Endothelial cell of umbilical vein (primary cell): ENCODE measurements around the gene DRD4. TPM values are rescaled to one million over a fixed set of nuclear protein-coding genes. Genes with fewer than 3 reads are reported as not detected.

Experiments used
- BruUV-seq: library from RNA; stranded (reverse); fragments of 400-500 nt; replicated peaks from 2 replicates; lab custom pipeline; 2021; lab: Mats Ljungman, UMichigan
- CTCF ChIA-PET: fragments of 300-600, 350-600 bp; sonication (Branson Sonifier 250); formaldehyde crosslinking; loops from one replicate; lab custom pipeline; 2021; ENCODE audit warnings: antibody characterized with exemption, inconsistent platforms; lab: Charles Lee
- POLR2A ChIA-PET: fragments of 300-600, 350-600 bp; sonication (Branson Sonifier 250); formaldehyde crosslinking; loops from one replicate; lab custom pipeline; 2021; ENCODE audit warnings: antibody characterized with exemption, inconsistent platforms; lab: Charles Lee
- DNase-seq: peaks from one replicate; pipeline ENCODE4 v3.0.0-alpha.2; 2011; ENCODE audit warnings: low read depth, low spot score
- FAIRE-seq: peaks from 2 replicates; lab custom pipeline; 2011; peaks lifted over from hg19 to GRCh38; lab: Jason Lieb, UNC
- H2AFZ ChIP-seq: 2 replicates; pipeline ENCODE4 v1.6.0; 2012; ENCODE audit warnings: low read depth, low read length, control low read depth, inconsistent platforms
- H3K27ac ChIP-seq: 2 replicates; pipeline ENCODE4 v1.5.1; 2011; ENCODE audit warnings: low read depth, mild to moderate bottlenecking, control low read depth, low read length, moderate library complexity; ENCODE audit not compliant: insufficient read depth
- H3K27me3 ChIP-seq, 2 experiments: 2 replicates each; pipeline versions ENCODE4 v1.6.0 to v1.6.1; 2011; ENCODE audit warnings: low read length in 2 of 2, mixed read lengths in 1 of 2; ENCODE audit not compliant: control insufficient read depth in 2 of 2, insufficient read depth in 2 of 2
- H3K36me3 ChIP-seq, 2 experiments: 2 replicates in 1 of 2; 3 replicates in 1 of 2; pipeline ENCODE4 v1.5.1; 2011; ENCODE audit warnings: low read length in 2 of 2, mild to moderate bottlenecking in 1 of 2, moderate library complexity in 1 of 2; ENCODE audit not compliant: control insufficient read depth in 2 of 2, insufficient read depth in 2 of 2; ENCODE audit errors: extremely low read depth in 1 of 2
- H3K4me1 ChIP-seq: 3 replicates; pipeline ENCODE4 v1.5.1; 2011; ENCODE audit warnings: mild to moderate bottlenecking, low read length; ENCODE audit not compliant: control insufficient read depth, insufficient read depth; ENCODE audit errors: extremely low read depth
- H3K4me2 ChIP-seq: 2 replicates; pipeline ENCODE4 v1.6.1; 2011; ENCODE audit warnings: low read length, control low read depth, mixed read lengths; ENCODE audit not compliant: insufficient read depth
- H3K4me3 ChIP-seq, 3 experiments: fragments of 200-600 bp in 1 of 3; sonication (generic), shearing (Covaris generic) in 1 of 3; replicated peaks in 1 of 3; 2 replicates each; pipeline ENCODE4 v1.5.1; 2011 to 2016; ENCODE audit warnings: control low read depth in 3 of 3, low read length in 3 of 3, mild to moderate bottlenecking in 2 of 3, inconsistent platforms in 1 of 3, low read depth in 1 of 3, moderate library complexity in 1 of 3; ENCODE audit not compliant: insufficient read depth in 1 of 3
- H3K79me2 ChIP-seq: 2 replicates; pipeline ENCODE4 v1.6.0; 2012; ENCODE audit warnings: low read length, inconsistent platforms; ENCODE audit not compliant: control insufficient read depth, insufficient read depth
- H3K9ac ChIP-seq: replicated peaks from 2 replicates; pipeline ENCODE3; 2011; ENCODE audit warnings: low read length, control low read depth; ENCODE audit not compliant: insufficient read depth; ENCODE audit errors: extremely low read depth
- H3K9me1 ChIP-seq: replicated peaks from 3 replicates; pipeline ENCODE4 v1.6.0; 2011; ENCODE audit warnings: mild to moderate bottlenecking, low read length; ENCODE audit not compliant: control insufficient read depth, insufficient read depth; ENCODE audit errors: extremely low read depth
- H3K9me3 ChIP-seq: replicated peaks from 2 replicates; pipeline ENCODE4 v1.5.1; 2012; ENCODE audit warnings: low read length, inconsistent platforms; ENCODE audit not compliant: control insufficient read depth, insufficient read depth
- H4K20me1 ChIP-seq: replicated peaks from 2 replicates; pipeline ENCODE3; 2011; ENCODE audit warnings: mild to moderate bottlenecking, low read length; ENCODE audit not compliant: control insufficient read depth, insufficient read depth; ENCODE audit errors: extremely low read depth
- CTCF ChIP-seq, 2 donors: IDR thresholded peaks; 1 replicate in 1 of 2; 2 replicates in 1 of 2; pipeline ENCODE4 v1.5.1; 2011; ENCODE audit warnings: low read length in 2 of 2, mild to moderate bottlenecking in 2 of 2, moderate library complexity in 2 of 2, control low read depth in 1 of 2, inconsistent platforms in 1 of 2, low read depth in 1 of 2; ENCODE audit not compliant: insufficient read depth in 1 of 2; ENCODE audit errors: extremely low read depth in 1 of 2
- EZH2 ChIP-seq: IDR thresholded peaks from 2 replicates; pipeline ENCODE4 v1.6.1; 2012; ENCODE audit warnings: borderline replicate concordance, low read depth, mild to moderate bottlenecking, moderate library complexity, low read length, inconsistent platforms; ENCODE audit not compliant: severe bottlenecking
- FOS ChIP-seq: IDR thresholded peaks from 2 replicates; pipeline ENCODE4 v1.6.1; 2011; ENCODE audit warnings: mild to moderate bottlenecking, low read length, moderate library complexity, borderline replicate concordance; ENCODE audit not compliant: insufficient read depth
- GATA2 ChIP-seq: IDR thresholded peaks from 2 replicates; pipeline ENCODE4 v1.7.0; 2011; ENCODE audit warnings: low read depth, mild to moderate bottlenecking, moderate library complexity, mixed read lengths, low read length; ENCODE audit not compliant: insufficient read length, insufficient read depth
- JUN ChIP-seq: IDR thresholded peaks from 2 replicates; pipeline ENCODE4 v1.6.1; 2011; ENCODE audit warnings: borderline replicate concordance, low read depth; ENCODE audit not compliant: insufficient read length, insufficient read depth
- MAX ChIP-seq: IDR thresholded peaks from 2 replicates; pipeline ENCODE4 v1.6.1; 2011; ENCODE audit not compliant: insufficient read depth, insufficient read length
- MYC ChIP-seq: IDR thresholded peaks from one replicate; pipeline ENCODE4 v1.6.1; 2011; ENCODE audit warnings: mild to moderate bottlenecking, low read depth, low read length
- POLR2A ChIP-seq: IDR thresholded peaks from 2 replicates; pipeline ENCODE4 v1.6.1; 2012; ENCODE audit warnings: low read depth, mild to moderate bottlenecking, control low read depth, low read length
- POLR2AphosphoS5 ChIP-seq: IDR thresholded peaks from 2 replicates; pipeline ENCODE4 v1.6.1; 2012; ENCODE audit warnings: low read depth, mild to moderate bottlenecking, control low read depth, low read length, moderate library complexity; ENCODE audit not compliant: insufficient read depth
- dilution Hi-C: fragments of 300-500 bp; cut with MboI; formaldehyde crosslinking; loops from one replicate; pipeline ENCODE4 v1.15.0; 2019; ENCODE audit warnings: low sequenced_read_pairs; ENCODE audit not compliant: extremely low pct_ligation_motif_present
- intact Hi-C: fragments of 100-400 bp; cut with micrococcal nuclease; formaldehyde crosslinking; loops from one replicate; pipeline ENCODE4 v1.10.0; 2022
- polyA plus RNA-seq, 4 experiments: library from polyadenylated mRNA; depleted of rRNA in 3 of 4; stranded (reverse) in 3 of 4; unstranded in 1 of 4; fragments of >200 nt; gene quantifications; 2 replicates each; pipeline versions ENCODE4 v1.2.1 to v1.2.3, GENCODE V29; 2011 to 2012; ENCODE audit warnings: missing spikeins in 1 of 4
- total RNA-seq: library from RNA; stranded (reverse); gene quantifications from 2 replicates; pipeline ENCODE4 v1.2.3, GENCODE V29; 2021

Gene DRD4
- total and polyA plus RNA-seq, 2 donors (not counting 3 experiments of a cell fraction or from before 2014, with no cell fraction given), result 0.24 TPM; not detected in 1

DNA sequence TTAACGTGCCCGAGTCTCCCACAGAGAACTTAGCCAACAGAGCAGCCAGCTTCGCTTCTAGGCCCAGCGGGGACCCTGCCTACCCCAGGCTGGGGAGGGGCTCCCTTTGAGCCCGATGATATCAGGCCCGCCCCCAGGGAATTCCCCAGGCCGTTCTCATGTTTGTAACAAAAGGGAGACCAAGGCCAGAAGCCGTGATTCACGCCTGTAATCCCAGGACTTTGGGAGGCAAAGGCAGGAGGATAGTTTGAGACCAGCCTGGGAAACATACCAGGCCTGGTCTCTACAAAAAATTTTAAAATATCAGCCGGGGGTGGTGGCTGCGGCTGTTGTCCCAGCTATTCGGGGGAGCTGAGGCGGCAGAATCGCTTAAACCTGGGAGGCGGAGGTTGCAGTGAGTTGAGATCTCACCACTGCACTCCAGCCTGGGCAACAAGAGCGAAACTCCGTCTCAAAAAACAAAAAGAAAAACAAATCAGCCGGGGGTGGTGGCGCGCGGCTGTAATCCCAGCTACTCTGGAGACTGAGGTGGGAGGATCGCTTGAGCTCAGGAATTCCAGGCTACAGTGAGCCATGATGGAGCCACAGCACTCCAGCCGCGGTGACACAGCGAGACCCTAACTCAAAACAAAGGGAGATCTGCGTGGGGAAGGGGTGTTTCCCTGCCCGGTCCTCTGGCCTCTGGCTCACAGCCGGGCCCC, 1.7 kb downstream of the DRD4 start:
- intact Hi-C loops, result no loop called here
- DNase-seq (no peak), FAIRE-seq (no peak)
- TF ChIP-seq POLR2AphosphoS5 (no peak), JUN (no peak), MAX (no peak), FOS (no peak), GATA2 (no peak), MYC (no peak), EZH2 (no peak), POLR2A (no peak), CTCF (IDR thresholded peaks at IDR 0.05; ENCODE audit: extremely low read depth in 1 of 2, insufficient read depth in 1 of 2, low read depth in 1 of 2, low read length in 2 of 2) (no peak)
- Histone ChIP-seq H3K79me2 (no peaks in the 10 kb centered on the region), H3K9me3 (no peaks in the 10 kb centered on the region), H4K20me1 (no peaks in the 10 kb centered on the region), H2AFZ (no peak overlapping the region), H3K4me2 (no peak overlapping the region), H3K27me3 (peaks cover 27 to 45% of the 10 kb centered on the region in 2 experiments), H3K9me1 (no peaks in the 10 kb centered on the region), H3K4me1 (peaks cover 4% of the 10 kb centered on the region), H3K4me3 (no peak overlapping the region), H3K36me3 (peaks cover 0 to 4% of the 10 kb centered on the region in 2 experiments), H3K9ac (no peak overlapping the region), H3K27ac (no peak overlapping the region)
- dilution Hi-C loops, result no loop called here
- CTCF ChIA-PET, result no interaction called here
- BruUV-seq, result no TSS peak
- POLR2A ChIA-PET, result no interaction called here
